GM12872 (cell line): Measurements from ENCODE around the gene RAMP3.

Source experiments
- CTCF ChIP-seq: IDR thresholded peaks from 3 replicates; pipeline ENCODE4 v1.5.1; 2011; ENCODE audit warnings: low read depth, mild to moderate bottlenecking, low read length, moderate library complexity; ENCODE audit not compliant: insufficient read depth

Gene RAMP3

GRCh38 chr7:45171946-45172345 is 14.4 kb downstream of the RAMP3 start:
- TF ChIP-seq CTCF, result no peak

GRCh38 chr7:45173596-45174327 is 16.2 kb downstream of the RAMP3 start:
- TF ChIP-seq CTCF, result no peak

- no peak for TF ChIP-seq CTCF
Measured at GRCh38 chr7:45174328-45174610, 16.7 kb downstream of the RAMP3 start.

GRCh38 chr7:45174966-45175765 is 17.6 kb downstream of the RAMP3 start:
- no peak for TF ChIP-seq CTCF

- TF ChIP-seq CTCF, result no peak
Measured at GRCh38 chr7:45176091-45176490, 18.5 kb downstream of the RAMP3 start.

GRCh38 chr7:45176886-45177731 is 19.5 kb downstream of the RAMP3 start:
- no peak for TF ChIP-seq CTCF

- no peak for TF ChIP-seq CTCF
Measured at GRCh38 chr7:45177801-45178200, 20.2 kb downstream of the RAMP3 start.
